DOHH2 (cell line): Measurements from ENCODE around the gene MLXIPL.
"Not testable (repeated sequence)": the region's sequence is repeated elsewhere in the genome, so short reads cannot be mapped to it uniquely, and the experiment has no call there.

Experiments used
- CTCF ChIP-seq: fragments of 200-600 bp; sonication (generic); IDR thresholded peaks from one replicate; pipeline ENCODE4 v1.5.1; 2014; ENCODE audit warnings: antibody characterized with exemption, mild to moderate bottlenecking, low read depth, low read length; ENCODE audit not compliant: poor library complexity, severe bottlenecking
- EZH2phosphoT487 ChIP-seq: fragments of 200-600 bp; sonication (generic); IDR thresholded peaks from 2 replicates; pipeline ENCODE4 v1.6.1; 2017; ENCODE audit warnings: borderline replicate concordance, mild to moderate bottlenecking, antibody characterized with exemption, low read length, moderate library complexity, mixed read lengths

DNA sequence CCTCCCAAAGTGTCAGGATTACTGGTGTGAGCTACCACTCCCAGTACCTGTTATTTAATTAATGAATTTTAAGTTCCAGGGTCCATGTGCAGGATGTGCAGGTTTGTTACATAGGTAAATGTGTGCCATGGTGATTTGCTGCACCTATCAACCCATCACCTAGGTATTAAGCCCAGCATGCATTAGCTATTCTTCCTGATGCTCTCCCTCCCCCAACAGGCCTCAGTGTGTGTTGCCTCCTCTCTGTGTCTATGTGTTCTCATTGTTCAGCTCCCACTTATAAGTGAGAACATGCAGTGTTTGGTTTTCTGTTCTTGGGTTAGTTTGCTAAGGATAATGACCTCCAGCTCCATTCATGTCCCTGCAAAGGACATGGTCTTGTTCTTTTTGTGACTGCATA is 57.9 kb downstream of the MLXIPL start:
- not testable (repeated sequence) for TF ChIP-seq CTCF, EZH2phosphoT487
